HepG2 (cell line): ENCODE data around the gene MIX23. TPM values are rescaled to one million over a fixed set of nuclear protein-coding genes. Genes with fewer than 3 reads are reported as not detected.
A peak's percentile ranks its signal among the peaks of the same experiment; 100 is the strongest.

Experiments
- ATAC-seq: fragments of 200-7000 bp; cut with Tn5 transposase; 3 replicates; pipeline ENCODE4 v1.9.1; 2020; ENCODE audit warnings: mild to moderate bottlenecking, moderate library complexity
- BruUV-seq: library from RNA; stranded (reverse); fragments of 400-500 nt; replicated peaks from 2 replicates; lab custom pipeline; 2021; lab: Mats Ljungman, UMichigan
- CTCF ChIA-PET: fragments of 300-600 bp; formaldehyde crosslinking; extraction: SDS; loops from one replicate; lab custom pipeline; 2021; ENCODE audit warnings: low total read pairs, inconsistent platforms, low intra/inter-chr PET ratio; lab: Yijun Ruan, JAX
- POLR2A ChIA-PET: fragments of 350-600 bp; sonication (Branson Sonifier 250); formaldehyde crosslinking; loops from one replicate; lab custom pipeline; 2020; ENCODE audit warnings: antibody characterized with exemption, inconsistent platforms; lab: Yijun Ruan, JAX
- DNase-seq: peaks from one replicate; pipeline ENCODE4 v3.0.0-alpha.2; 2015; ENCODE audit warnings: low spot score
- FAIRE-seq: peaks from 3 replicates; lab custom pipeline; 2011; peaks lifted over from hg19 to GRCh38; lab: Jason Lieb, UNC
- H2AFZ ChIP-seq: one replicate; pipeline ENCODE4 v1.6.1; 2011; ENCODE audit warnings: low read length, inconsistent platforms
- H3K27ac ChIP-seq: fragments of 300-600 bp; 3 replicates; pipeline ENCODE4 v1.8.0; 2011; ENCODE audit warnings: mixed run types, mild to moderate bottlenecking, mixed read lengths, low read length, inconsistent platforms; ENCODE audit not compliant: insufficient read depth; ENCODE audit errors: extremely low read length
- H3K27me3 ChIP-seq, 2 experiments: fragments of 200-600 bp in 1 of 2; 2 replicates in 1 of 2; 3 replicates in 1 of 2; pipeline versions ENCODE4 v1.6.0 to v1.8.0; 2011; ENCODE audit warnings: low read length in 2 of 2, mild to moderate bottlenecking in 2 of 2, moderate library complexity in 2 of 2, inconsistent platforms in 1 of 2; ENCODE audit not compliant: insufficient read depth in 2 of 2, control insufficient read depth in 1 of 2
- H3K36me3 ChIP-seq, 2 experiments: fragments of 200-600 bp in 1 of 2; replicated peaks in 1 of 2; 2 replicates in 1 of 2; 3 replicates in 1 of 2; pipeline versions ENCODE4 v1.5.1 to v1.8.0; 2011; ENCODE audit warnings: low read length in 2 of 2, inconsistent platforms in 1 of 2; ENCODE audit not compliant: insufficient read depth in 2 of 2, control insufficient read depth in 1 of 2
- H3K4me1 ChIP-seq: 2 replicates; pipeline ENCODE4 v1.5.1; 2012; ENCODE audit warnings: low read length, inconsistent platforms; ENCODE audit not compliant: insufficient read depth
- H3K4me2 ChIP-seq: 2 replicates; pipeline ENCODE4 v1.6.0; 2011; ENCODE audit warnings: low read depth, low read length, inconsistent platforms
- H3K4me3 ChIP-seq, 3 experiments: fragments of 200-600 bp in 1 of 3; sonication (generic), shearing (Covaris generic) in 1 of 3; replicated peaks in 1 of 3; 2 replicates each; pipeline ENCODE4 v1.5.1; 2011 to 2016; ENCODE audit warnings: low read length in 3 of 3, inconsistent platforms in 2 of 3, low read depth in 2 of 3, mild to moderate bottlenecking in 2 of 3, control low read depth in 1 of 3, mixed read lengths in 1 of 3; ENCODE audit not compliant: insufficient read depth in 1 of 3
- H3K79me2 ChIP-seq: one replicate; pipeline ENCODE4 v1.6.1; 2011; ENCODE audit warnings: low read length, inconsistent platforms; ENCODE audit not compliant: insufficient read depth
- H3K9ac ChIP-seq: 2 replicates; pipeline ENCODE4 v1.6.0; 2011; ENCODE audit warnings: mild to moderate bottlenecking, low read depth, low read length, inconsistent platforms; ENCODE audit not compliant: insufficient read depth
- H3K9me3 ChIP-seq: 2 replicates; pipeline ENCODE4 v1.5.1; 2012; ENCODE audit warnings: mild to moderate bottlenecking, low read length
- H4K20me1 ChIP-seq: 2 replicates; pipeline ENCODE4 v1.6.0; 2011; ENCODE audit warnings: inconsistent platforms, mild to moderate bottlenecking, low read length, moderate library complexity; ENCODE audit not compliant: insufficient read depth
- MXD3 ChIP-seq: IDR thresholded peaks from 2 replicates; pipeline ENCODE4 v1.6.1; 2016; ENCODE audit warnings: mild to moderate bottlenecking, missing biosample characterization, missing genetic modification reagents
- POLR2G ChIP-seq: fragments of 200-400 bp; formaldehyde crosslinking; IDR thresholded peaks from 2 replicates; pipeline ENCODE4 v1.6.1; 2018; ENCODE audit warnings: mild to moderate bottlenecking, low read depth, low read length, moderate library complexity
- ZSCAN30 ChIP-seq: sonication (generic); formaldehyde crosslinking; IDR thresholded peaks from 2 replicates; pipeline ENCODE4 v1.5.0; 2020; ENCODE audit warnings: mild to moderate bottlenecking, missing genetic modification reagents
- ZXDC ChIP-seq: sonication (generic); formaldehyde crosslinking; IDR thresholded peaks from 2 replicates; pipeline ENCODE4 v1.5.0; 2020; ENCODE audit warnings: mild to moderate bottlenecking, missing genetic modification reagents
- WGBS: methylation state at CpG from one replicate; pipeline ENCODE4 v1.1.6; 2017; ENCODE audit warnings: low lambda C conversion rate; 5-methylcytosine and 5-hydroxymethylcytosine counted together
- in situ Hi-C: cut with HindIII; loops from 2 replicates; pipeline ENCODE4 v1.10.0; 2017; ENCODE audit warnings: low pct_unique_long_range_greater_than_20kb; ENCODE audit not compliant: extremely low pct_ligation_motif_present
- intact Hi-C: fragments of 100-400 bp; cut with micrococcal nuclease; formaldehyde crosslinking; loops from one replicate; pipeline ENCODE4 v1.10.0; 2022; ENCODE audit not compliant: unreplicated experiment
- polyA plus RNA-seq, 8 experiments: library from polyadenylated mRNA; depleted of rRNA in 3 of 8; stranded (reverse) in 7 of 8; unstranded in 1 of 8; fragments of >200 nt; fragmentation: Illumina TruSeq in 4 of 8; extraction: Trizol in 4 of 8; gene quantifications; 2 replicates each; pipeline versions ENCODE4 v1.2.1 to v1.2.3, GENCODE V29; 2011 to 2016; ENCODE audit warnings: low read depth in 4 of 8, missing spikeins in 1 of 8, mixed read lengths in 1 of 8; ENCODE audit not compliant: insufficient read depth in 1 of 8
- total RNA-seq, 5 experiments: library from RNA; depleted of rRNA; stranded (reverse); fragments of >200 nt; fragmentation: Illumina TruSeq; extraction: Trizol; gene quantifications; 2 replicates each; pipeline ENCODE4 v1.2.3, GENCODE V29; 2016; ENCODE audit warnings: low read depth in 1 of 5
- TF ChIP-seq, protein P1 (sequence below): sonication (generic); formaldehyde crosslinking; IDR thresholded peaks from 2 replicates; pipeline ENCODE4 v1.4.0; 2020; ENCODE audit warnings: missing genetic modification reagents, mild to moderate bottlenecking, borderline replicate concordance

The MIX23 gene
- total and polyA plus RNA-seq, 2 of the 13 experiments (the other 11 are each of a cell fraction or from before 2014, with no cell fraction given), result 20.0 to 152 TPM

GRCh38 chr3:122314228-122314876, 68.7 kb downstream of the MIX23 start:
- DNase-seq (no peak), ATAC-seq (no peak; the same call in 2 of the 3 replicates), FAIRE-seq (no peak)
- H3K27me3 ChIP-seq, result peaks cover 0 to 6% of the 10 kb centered on the region in 2 experiments; a peak in 1 of 5 replicates
- 11% methylated on average over 2 of the region's 2 CpGs for WGBS
- H3K4me1 ChIP-seq, result peaks cover 23% of the 10 kb centered on the region
- peaks cover 3% of the 10 kb centered on the region; the same call in 1 of the 2 replicates for H3K9me3 ChIP-seq
- H3K79me2 ChIP-seq, result no peaks in the 10 kb centered on the region
- H3K9ac ChIP-seq, result no peak overlapping the region
- no peak overlapping the region for H3K27ac ChIP-seq
- no peak overlapping the region for H3K4me2 ChIP-seq
- no TSS peak for BruUV-seq
- H4K20me1 ChIP-seq, result no peaks in the 10 kb centered on the region
- in situ Hi-C loops (loop anchor here (5.0 kb wide), 1 partner anchor 43 kb away; no protein-coding TSS in a partner anchor), intact Hi-C loops (no loop called here)
- H3K36me3 ChIP-seq, result no peaks in the 10 kb centered on the region
- TF ChIP-seq POLR2G (no peak), ZSCAN30 (CRISPR knock-in tag) (no peak), ZXDC (no peak), MXD3 (CRISPR knock-in tag) (no peak)
- TF ChIP-seq, protein P1, sequence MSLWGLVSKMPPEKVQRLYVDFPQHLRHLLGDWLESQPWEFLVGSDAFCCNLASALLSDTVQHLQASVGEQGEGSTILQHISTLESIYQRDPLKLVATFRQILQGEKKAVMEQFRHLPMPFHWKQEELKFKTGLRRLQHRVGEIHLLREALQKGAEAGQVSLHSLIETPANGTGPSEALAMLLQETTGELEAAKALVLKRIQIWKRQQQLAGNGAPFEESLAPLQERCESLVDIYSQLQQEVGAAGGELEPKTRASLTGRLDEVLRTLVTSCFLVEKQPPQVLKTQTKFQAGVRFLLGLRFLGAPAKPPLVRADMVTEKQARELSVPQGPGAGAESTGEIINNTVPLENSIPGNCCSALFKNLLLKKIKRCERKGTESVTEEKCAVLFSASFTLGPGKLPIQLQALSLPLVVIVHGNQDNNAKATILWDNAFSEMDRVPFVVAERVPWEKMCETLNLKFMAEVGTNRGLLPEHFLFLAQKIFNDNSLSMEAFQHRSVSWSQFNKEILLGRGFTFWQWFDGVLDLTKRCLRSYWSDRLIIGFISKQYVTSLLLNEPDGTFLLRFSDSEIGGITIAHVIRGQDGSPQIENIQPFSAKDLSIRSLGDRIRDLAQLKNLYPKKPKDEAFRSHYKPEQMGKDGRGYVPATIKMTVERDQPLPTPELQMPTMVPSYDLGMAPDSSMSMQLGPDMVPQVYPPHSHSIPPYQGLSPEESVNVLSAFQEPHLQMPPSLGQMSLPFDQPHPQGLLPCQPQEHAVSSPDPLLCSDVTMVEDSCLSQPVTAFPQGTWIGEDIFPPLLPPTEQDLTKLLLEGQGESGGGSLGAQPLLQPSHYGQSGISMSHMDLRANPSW (CRISPR knock-in tag), result no peak
- no peak overlapping the region for H3K4me3 ChIP-seq
- H2AFZ ChIP-seq, result peak overlapping the region; percentile 59
- POLR2A ChIA-PET, result no interaction called here
- CTCF ChIA-PET, result no interaction called here
